SU-DHL-6 (cell line): Measurements from ENCODE around the gene BAK1.

Experiments
- H2AFZ ChIP-seq: fragments of 200-600 bp; sonication (generic); 2 replicates; pipeline ENCODE4 v1.6.1; 2014; ENCODE audit warnings: low read depth, mild to moderate bottlenecking, moderate library complexity, mixed read lengths, antibody characterized with exemption, low read length; ENCODE audit not compliant: severe bottlenecking
- H3F3A ChIP-seq: fragments of 200-600 bp; shearing (Covaris generic); 2 replicates; pipeline ENCODE4 v1.6.0; 2016; ENCODE audit warnings: antibody characterized with exemption, mild to moderate bottlenecking; ENCODE audit not compliant: insufficient read depth
- H3K27ac ChIP-seq: fragments of 200-600 bp; sonication (generic); 2 replicates; pipeline ENCODE4 v1.5.1; 2016; ENCODE audit warnings: low read depth, mild to moderate bottlenecking, low read length, moderate library complexity, mixed read lengths
- H3K27me3 ChIP-seq: fragments of 200-600 bp; sonication (generic), shearing (Covaris generic); 2 replicates; pipeline ENCODE4 v1.6.0; 2014; ENCODE audit warnings: mild to moderate bottlenecking, low read length
- H3K36me3 ChIP-seq: fragments of 200-600 bp; sonication (generic); 2 replicates; pipeline ENCODE4 v1.6.1; 2014; ENCODE audit warnings: mild to moderate bottlenecking, low read length, mixed read lengths
- H3K4me2 ChIP-seq: fragments of 300-600, 200-600 bp; shearing (Covaris generic), sonication (generic); 2 replicates; pipeline ENCODE4 v1.6.0; 2014; ENCODE audit warnings: low read length, low read depth, mild to moderate bottlenecking; ENCODE audit not compliant: poor library complexity, severe bottlenecking
- H3K4me3 ChIP-seq: fragments of 200-600 bp; sonication (generic); 2 replicates; pipeline ENCODE4 v1.5.1; 2014; ENCODE audit warnings: antibody characterized with exemption, low read length, mild to moderate bottlenecking, mixed read lengths; ENCODE audit not compliant: insufficient read depth, poor library complexity, severe bottlenecking
- H3K79me2 ChIP-seq: fragments of 200-600 bp; sonication (generic); 2 replicates; pipeline ENCODE4 v1.6.1; 2014; ENCODE audit warnings: mild to moderate bottlenecking, low read length, moderate library complexity; ENCODE audit not compliant: insufficient read depth
- H3K9ac ChIP-seq: fragments of 200-600 bp; sonication (generic); 2 replicates; pipeline ENCODE4 v1.7.0; 2014; ENCODE audit warnings: mild to moderate bottlenecking, low read length
- H3K9me2 ChIP-seq: fragments of 200-600 bp; sonication (generic); replicated peaks from 2 replicates; pipeline ENCODE4 v1.6.1; 2014; ENCODE audit warnings: low read length; ENCODE audit not compliant: insufficient read depth
- H3K9me3 ChIP-seq: fragments of 200-600 bp; sonication (generic); 2 replicates; pipeline ENCODE4 v1.6.1; 2014; ENCODE audit warnings: low read length, mixed read lengths; ENCODE audit not compliant: insufficient read depth
- H4K20me1 ChIP-seq: fragments of 200-600 bp; sonication (generic); 2 replicates; pipeline ENCODE4 v1.6.1; 2014; ENCODE audit warnings: low read depth, mild to moderate bottlenecking, antibody characterized with exemption, low read length, moderate library complexity, mixed read lengths
- CTCF ChIP-seq: fragments of 200-600 bp; sonication (generic); IDR thresholded peaks from one replicate; pipeline ENCODE4 v1.5.1; 2017; ENCODE audit warnings: antibody characterized with exemption, mild to moderate bottlenecking, low read length, moderate library complexity; ENCODE audit not compliant: insufficient read depth, poor library complexity, severe bottlenecking
- EZH2phosphoT487 ChIP-seq: fragments of 200-600 bp; sonication (generic), shearing (Covaris generic); conservative IDR thresholded peaks from 2 replicates; pipeline ENCODE4 v1.6.1; 2018; ENCODE audit warnings: mild to moderate bottlenecking, antibody characterized with exemption, low read length, moderate library complexity, mixed read lengths

Gene BAK1

GRCh38 chr6:33604941-33605854, 25.1 kb upstream of the BAK1 start:
- Histone ChIP-seq H3K79me2 (no peaks in the 10 kb centered on the region), H2AFZ (no peak overlapping the region), H3K9ac (no peak overlapping the region), H3K9me2 (no peaks in the 10 kb centered on the region), H3K9me3 (no peaks in the 10 kb centered on the region), H3K4me2 (no peak overlapping the region), H3F3A (no peaks in the 10 kb centered on the region), H3K4me3 (no peak overlapping the region), H4K20me1 (no peaks in the 10 kb centered on the region), H3K36me3 (no peaks in the 10 kb centered on the region), H3K27me3 (peaks cover 2% of the 10 kb centered on the region; the same call in 1 of the 2 replicates), H3K27ac (no peak overlapping the region)
- TF ChIP-seq EZH2phosphoT487 = no peak
- no peak for TF ChIP-seq CTCF

- H3K79me2 ChIP-seq = no peaks in the 10 kb centered on the region
- H3F3A ChIP-seq = no peaks in the 10 kb centered on the region
- no peak overlapping the region for H2AFZ ChIP-seq
- TF ChIP-seq EZH2phosphoT487 (no peak), CTCF (no peak)
- no peaks in the 10 kb centered on the region for H3K9me2 ChIP-seq
- H3K4me3 ChIP-seq = no peak overlapping the region
- H3K27ac ChIP-seq = no peak overlapping the region
- H3K27me3 ChIP-seq = peaks cover 2% of the 10 kb centered on the region; the same call in 1 of the 2 replicates
- H3K4me2 ChIP-seq = no peak overlapping the region
- H3K9me3 ChIP-seq = no peaks in the 10 kb centered on the region
- no peak overlapping the region for H3K9ac ChIP-seq
- no peaks in the 10 kb centered on the region for H3K36me3 ChIP-seq
- no peaks in the 10 kb centered on the region for H4K20me1 ChIP-seq
Observed at GRCh38 chr6:33602180-33602579, 22.1 kb upstream of the BAK1 start.

GRCh38 chr6:33600761-33601160, 20.7 kb upstream of the BAK1 start:
- TF ChIP-seq EZH2phosphoT487 = no peak
- no peak for TF ChIP-seq CTCF
- Histone ChIP-seq H3K4me2 (no peak overlapping the region), H3K79me2 (no peaks in the 10 kb centered on the region), H3K27me3 (peaks cover 2% of the 10 kb centered on the region; the same call in 1 of the 2 replicates), H3K9me2 (no peaks in the 10 kb centered on the region), H3K4me3 (no peak overlapping the region), H3K27ac (no peak overlapping the region), H3K9ac (no peak overlapping the region), H2AFZ (no peak overlapping the region), H3K36me3 (no peaks in the 10 kb centered on the region), H3K9me3 (no peaks in the 10 kb centered on the region), H3F3A (no peaks in the 10 kb centered on the region), H4K20me1 (no peaks in the 10 kb centered on the region)
